A673 (cell line): ENCODE results near the gene PTPRQ.

Experiments
- EZH2 ChIP-seq: fragments of 200-600 bp; sonication (generic); IDR thresholded peaks from 2 replicates; pipeline ENCODE4 v1.6.1; 2017; ENCODE audit warnings: borderline replicate concordance, low read depth, mild to moderate bottlenecking, mixed read lengths, antibody characterized with exemption, low read length; ENCODE audit not compliant: poor library complexity, severe bottlenecking
- TF ChIP-seq, protein P1 (sequence below): fragments of 300-800, 200-600 bp; sonication (generic); conservative IDR thresholded peaks from 2 replicates; pipeline ENCODE4 v1.5.1; 2017; ENCODE audit warnings: low read depth, mild to moderate bottlenecking, antibody characterized with exemption, low read length, moderate library complexity, mixed read lengths

DNA sequence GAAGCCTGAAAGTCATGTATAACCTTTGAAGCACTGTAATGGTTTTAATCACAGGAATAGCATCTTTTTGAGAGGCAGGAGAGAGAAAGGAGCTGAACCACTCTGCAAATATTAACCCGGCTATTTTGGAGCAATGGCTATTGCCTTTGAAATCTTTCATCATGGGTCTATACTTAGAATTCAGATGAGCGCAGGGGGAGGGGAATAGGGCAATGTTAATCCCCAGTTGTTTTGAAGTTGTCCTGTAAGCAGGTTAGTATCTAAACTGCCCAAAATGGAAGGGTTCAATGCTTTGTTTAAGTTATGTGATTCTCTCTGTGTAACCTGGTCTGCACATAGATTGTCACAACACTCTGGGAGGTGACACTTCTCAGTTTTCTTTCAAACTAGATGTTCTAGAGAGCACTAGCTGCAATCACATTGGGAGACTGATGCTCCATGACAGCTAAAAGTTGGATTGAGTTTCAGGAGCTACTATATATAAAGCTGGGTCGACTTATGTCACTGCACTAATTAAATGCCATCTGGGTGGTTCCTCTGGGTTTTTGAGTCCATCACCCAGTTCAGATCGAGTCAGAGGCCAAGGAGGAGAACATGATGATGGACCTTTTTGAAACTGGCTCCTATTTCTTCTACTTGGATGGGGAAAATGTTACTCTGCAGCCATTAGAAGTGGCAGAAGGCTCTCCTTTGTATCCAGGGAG is 263.2 kb downstream of the PTPRQ start, which contains the start of gene MYF6:
- TF ChIP-seq, protein P1, sequence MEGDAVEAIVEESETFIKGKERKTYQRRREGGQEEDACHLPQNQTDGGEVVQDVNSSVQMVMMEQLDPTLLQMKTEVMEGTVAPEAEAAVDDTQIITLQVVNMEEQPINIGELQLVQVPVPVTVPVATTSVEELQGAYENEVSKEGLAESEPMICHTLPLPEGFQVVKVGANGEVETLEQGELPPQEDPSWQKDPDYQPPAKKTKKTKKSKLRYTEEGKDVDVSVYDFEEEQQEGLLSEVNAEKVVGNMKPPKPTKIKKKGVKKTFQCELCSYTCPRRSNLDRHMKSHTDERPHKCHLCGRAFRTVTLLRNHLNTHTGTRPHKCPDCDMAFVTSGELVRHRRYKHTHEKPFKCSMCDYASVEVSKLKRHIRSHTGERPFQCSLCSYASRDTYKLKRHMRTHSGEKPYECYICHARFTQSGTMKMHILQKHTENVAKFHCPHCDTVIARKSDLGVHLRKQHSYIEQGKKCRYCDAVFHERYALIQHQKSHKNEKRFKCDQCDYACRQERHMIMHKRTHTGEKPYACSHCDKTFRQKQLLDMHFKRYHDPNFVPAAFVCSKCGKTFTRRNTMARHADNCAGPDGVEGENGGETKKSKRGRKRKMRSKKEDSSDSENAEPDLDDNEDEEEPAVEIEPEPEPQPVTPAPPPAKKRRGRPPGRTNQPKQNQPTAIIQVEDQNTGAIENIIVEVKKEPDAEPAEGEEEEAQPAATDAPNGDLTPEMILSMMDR, result no peak
- TF ChIP-seq EZH2, result no peak
